HepG2 (cell line): ENCODE results near the gene SIRT7. TPM values are rescaled to one million over a fixed set of nuclear protein-coding genes. Genes with fewer than 3 reads are reported as not detected.

Source experiments
- EZH2 ChIP-seq: conservative IDR thresholded peaks from 2 replicates; pipeline ENCODE4 v1.6.1; 2012; ENCODE audit warnings: mild to moderate bottlenecking, low read depth, low read length, moderate library complexity
- FLYWCH1 ChIP-seq: sonication (generic); formaldehyde crosslinking; IDR thresholded peaks from 2 replicates; pipeline ENCODE4 v1.8.1; 2023; ENCODE audit warnings: mild to moderate bottlenecking, missing genetic modification reagents
- ISX ChIP-seq: sonication (generic); formaldehyde crosslinking; conservative IDR thresholded peaks from 2 replicates; pipeline ENCODE4 v1.5.0; 2020; ENCODE audit warnings: missing genetic modification reagents
- KMT2B ChIP-seq: IDR thresholded peaks from 2 replicates; pipeline ENCODE4 v1.6.1; 2016; ENCODE audit warnings: missing genetic modification reagents, missing compliant biosample characterization
- NR1H2 ChIP-seq: sonication (generic); formaldehyde crosslinking; IDR thresholded peaks from 2 replicates; pipeline ENCODE4 v1.8.1; 2022; ENCODE audit warnings: low read depth, missing genetic modification reagents, borderline replicate concordance
- PCBP1 ChIP-seq: fragments of 200-400 bp; formaldehyde crosslinking; IDR thresholded peaks from 2 replicates; pipeline ENCODE4 v1.6.1; 2017; ENCODE audit warnings: mild to moderate bottlenecking, low read depth, low read length, borderline replicate concordance
- POLR2AphosphoS2 ChIP-seq: IDR thresholded peaks from 2 replicates; pipeline ENCODE4 v1.6.1; 2011; ENCODE audit warnings: low read depth, low read length, improper control_type of control experiment
- ZBTB38 ChIP-seq: sonication (generic); formaldehyde crosslinking; IDR thresholded peaks from 2 replicates; pipeline ENCODE4 v1.5.1; 2020; ENCODE audit warnings: mild to moderate bottlenecking, missing genetic modification reagents
- ZNF446 ChIP-seq: sonication (generic); formaldehyde crosslinking; IDR thresholded peaks from 2 replicates; pipeline ENCODE4 v1.5.0; 2020; ENCODE audit warnings: mild to moderate bottlenecking, missing genetic modification reagents
- ZNF564 ChIP-seq: sonication (generic); formaldehyde crosslinking; IDR thresholded peaks from 2 replicates; pipeline ENCODE4 v1.8.1; 2023; ENCODE audit warnings: mild to moderate bottlenecking, missing genetic modification reagents
- polyA plus RNA-seq, 8 experiments: library from polyadenylated mRNA; depleted of rRNA in 3 of 8; stranded (reverse) in 7 of 8; unstranded in 1 of 8; fragments of >200 nt; fragmentation: Illumina TruSeq in 4 of 8; extraction: Trizol in 4 of 8; gene quantifications; 2 replicates each; pipeline versions ENCODE4 v1.2.1 to v1.2.3, GENCODE V29; 2011 to 2016; ENCODE audit warnings: low read depth in 4 of 8, missing spikeins in 1 of 8, mixed read lengths in 1 of 8; ENCODE audit not compliant: insufficient read depth in 1 of 8
- total RNA-seq, 5 experiments: library from RNA; depleted of rRNA; stranded (reverse); fragments of >200 nt; fragmentation: Illumina TruSeq; extraction: Trizol; gene quantifications; 2 replicates each; pipeline ENCODE4 v1.2.3, GENCODE V29; 2016; ENCODE audit warnings: low read depth in 1 of 5
- TF ChIP-seq, protein P1 (sequence below): sonication (generic); formaldehyde crosslinking; IDR thresholded peaks from 2 replicates; pipeline ENCODE4 v1.5.1; 2020; ENCODE audit warnings: missing genetic modification reagents, mild to moderate bottlenecking, borderline replicate concordance
- TF ChIP-seq, protein P2 (sequence below): sonication (generic); formaldehyde crosslinking; IDR thresholded peaks from 2 replicates; pipeline ENCODE4 v1.5.0; 2020; ENCODE audit warnings: mild to moderate bottlenecking, missing genetic modification reagents
- TF ChIP-seq, protein P3 (sequence below): sonication (generic); formaldehyde crosslinking; IDR thresholded peaks from 2 replicates; pipeline ENCODE4 v1.5.0; 2020; ENCODE audit warnings: mild to moderate bottlenecking, low read depth, missing genetic modification reagents, borderline replicate concordance
- TF ChIP-seq, protein P4 (sequence below): sonication (generic); formaldehyde crosslinking; IDR thresholded peaks from 2 replicates; pipeline ENCODE4 v1.8.1; 2022; ENCODE audit warnings: mild to moderate bottlenecking, missing genetic modification reagents
- TF ChIP-seq, protein P5 (sequence below): sonication (generic); formaldehyde crosslinking; conservative IDR thresholded peaks from 2 replicates; pipeline ENCODE4 v1.4.0; 2020; ENCODE audit warnings: mild to moderate bottlenecking, missing genetic modification reagents, moderate library complexity
- TF ChIP-seq, protein P6 (sequence below): sonication (generic); formaldehyde crosslinking; conservative IDR thresholded peaks from 2 replicates; pipeline ENCODE4 v1.5.0; 2020; ENCODE audit warnings: missing genetic modification reagents
- TF ChIP-seq, protein P7 (sequence below): IDR thresholded peaks from 2 replicates; pipeline ENCODE4 v1.6.1; 2016; ENCODE audit warnings: missing genetic modification reagents, missing compliant biosample characterization

SIRT7 gene
- total and polyA plus RNA-seq, 2 of the 13 experiments (the other 11 are each of a cell fraction or from before 2014, with no cell fraction given), result 8.3 to 24.8 TPM

DNA sequence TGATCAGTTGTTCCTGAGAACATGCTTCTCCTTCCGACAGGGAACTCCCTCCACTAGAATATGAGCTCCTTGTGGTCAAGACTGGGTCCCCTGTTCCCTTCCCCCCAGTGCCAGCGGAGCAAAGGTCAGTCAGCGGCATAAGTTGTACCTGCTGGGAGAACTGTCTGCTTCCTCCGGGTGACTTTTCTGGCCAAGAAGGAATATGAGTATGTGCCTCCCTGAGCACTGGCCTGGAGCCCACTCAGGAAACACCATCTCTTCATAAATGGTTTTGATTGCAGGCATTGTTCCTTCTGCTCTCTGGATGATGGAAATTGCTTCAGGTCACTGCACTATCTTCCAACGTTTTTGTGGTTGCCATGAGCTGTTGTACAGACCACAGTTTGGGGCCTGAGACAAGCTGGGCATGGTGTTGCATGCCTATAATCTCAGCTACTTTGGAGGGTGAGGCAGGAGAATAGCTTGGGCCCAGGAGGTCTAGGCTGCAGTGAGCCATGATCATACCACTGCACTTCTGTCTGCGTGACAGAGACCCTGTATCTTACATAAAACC is 54.8 kb downstream of the SIRT7 start (continued):
- TF ChIP-seq, protein P1, sequence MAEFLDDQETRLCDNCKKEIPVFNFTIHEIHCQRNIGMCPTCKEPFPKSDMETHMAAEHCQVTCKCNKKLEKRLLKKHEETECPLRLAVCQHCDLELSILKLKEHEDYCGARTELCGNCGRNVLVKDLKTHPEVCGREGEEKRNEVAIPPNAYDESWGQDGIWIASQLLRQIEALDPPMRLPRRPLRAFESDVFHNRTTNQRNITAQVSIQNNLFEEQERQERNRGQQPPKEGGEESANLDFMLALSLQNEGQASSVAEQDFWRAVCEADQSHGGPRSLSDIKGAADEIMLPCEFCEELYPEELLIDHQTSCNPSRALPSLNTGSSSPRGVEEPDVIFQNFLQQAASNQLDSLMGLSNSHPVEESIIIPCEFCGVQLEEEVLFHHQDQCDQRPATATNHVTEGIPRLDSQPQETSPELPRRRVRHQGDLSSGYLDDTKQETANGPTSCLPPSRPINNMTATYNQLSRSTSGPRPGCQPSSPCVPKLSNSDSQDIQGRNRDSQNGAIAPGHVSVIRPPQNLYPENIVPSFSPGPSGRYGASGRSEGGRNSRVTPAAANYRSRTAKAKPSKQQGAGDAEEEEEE (CRISPR knock-in tag), result no peak
- TF ChIP-seq ZNF564 (CRISPR knock-in tag), result no peak
- TF ChIP-seq, protein P2, sequence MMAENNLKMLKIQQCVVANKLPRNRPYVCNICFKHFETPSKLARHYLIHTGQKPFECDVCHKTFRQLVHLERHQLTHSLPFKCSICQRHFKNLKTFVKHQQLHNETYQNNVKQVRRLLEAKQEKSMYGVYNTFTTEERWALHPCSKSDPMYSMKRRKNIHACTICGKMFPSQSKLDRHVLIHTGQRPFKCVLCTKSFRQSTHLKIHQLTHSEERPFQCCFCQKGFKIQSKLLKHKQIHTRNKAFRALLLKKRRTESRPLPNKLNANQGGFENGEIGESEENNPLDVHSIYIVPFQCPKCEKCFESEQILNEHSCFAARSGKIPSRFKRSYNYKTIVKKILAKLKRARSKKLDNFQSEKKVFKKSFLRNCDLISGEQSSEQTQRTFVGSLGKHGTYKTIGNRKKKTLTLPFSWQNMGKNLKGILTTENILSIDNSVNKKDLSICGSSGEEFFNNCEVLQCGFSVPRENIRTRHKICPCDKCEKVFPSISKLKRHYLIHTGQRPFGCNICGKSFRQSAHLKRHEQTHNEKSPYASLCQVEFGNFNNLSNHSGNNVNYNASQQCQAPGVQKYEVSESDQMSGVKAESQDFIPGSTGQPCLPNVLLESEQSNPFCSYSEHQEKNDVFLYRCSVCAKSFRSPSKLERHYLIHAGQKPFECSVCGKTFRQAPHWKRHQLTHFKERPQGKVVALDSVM (CRISPR knock-in tag), result no peak
- TF ChIP-seq, protein P3, sequence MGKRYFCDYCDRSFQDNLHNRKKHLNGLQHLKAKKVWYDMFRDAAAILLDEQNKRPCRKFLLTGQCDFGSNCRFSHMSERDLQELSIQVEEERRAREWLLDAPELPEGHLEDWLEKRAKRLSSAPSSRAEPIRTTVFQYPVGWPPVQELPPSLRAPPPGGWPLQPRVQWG, result no peak
- TF ChIP-seq ISX, result no peak
- peak; percentile 73; the same call in 1 of the 2 replicates for TF ChIP-seq ZBTB38 (CRISPR knock-in tag)
- no peak for TF ChIP-seq EZH2
- TF ChIP-seq, protein P4, sequence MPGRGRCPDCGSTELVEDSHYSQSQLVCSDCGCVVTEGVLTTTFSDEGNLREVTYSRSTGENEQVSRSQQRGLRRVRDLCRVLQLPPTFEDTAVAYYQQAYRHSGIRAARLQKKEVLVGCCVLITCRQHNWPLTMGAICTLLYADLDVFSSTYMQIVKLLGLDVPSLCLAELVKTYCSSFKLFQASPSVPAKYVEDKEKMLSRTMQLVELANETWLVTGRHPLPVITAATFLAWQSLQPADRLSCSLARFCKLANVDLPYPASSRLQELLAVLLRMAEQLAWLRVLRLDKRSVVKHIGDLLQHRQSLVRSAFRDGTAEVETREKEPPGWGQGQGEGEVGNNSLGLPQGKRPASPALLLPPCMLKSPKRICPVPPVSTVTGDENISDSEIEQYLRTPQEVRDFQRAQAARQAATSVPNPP, result no peak
- TF ChIP-seq POLR2AphosphoS2, result 0 out of 2 replicates have a peak, but pooled peaks have one; percentile 3
- no peak for TF ChIP-seq FLYWCH1 (CRISPR knock-in tag)
- TF ChIP-seq KMT2B (CRISPR knock-in tag), result no peak
- TF ChIP-seq, protein P5, sequence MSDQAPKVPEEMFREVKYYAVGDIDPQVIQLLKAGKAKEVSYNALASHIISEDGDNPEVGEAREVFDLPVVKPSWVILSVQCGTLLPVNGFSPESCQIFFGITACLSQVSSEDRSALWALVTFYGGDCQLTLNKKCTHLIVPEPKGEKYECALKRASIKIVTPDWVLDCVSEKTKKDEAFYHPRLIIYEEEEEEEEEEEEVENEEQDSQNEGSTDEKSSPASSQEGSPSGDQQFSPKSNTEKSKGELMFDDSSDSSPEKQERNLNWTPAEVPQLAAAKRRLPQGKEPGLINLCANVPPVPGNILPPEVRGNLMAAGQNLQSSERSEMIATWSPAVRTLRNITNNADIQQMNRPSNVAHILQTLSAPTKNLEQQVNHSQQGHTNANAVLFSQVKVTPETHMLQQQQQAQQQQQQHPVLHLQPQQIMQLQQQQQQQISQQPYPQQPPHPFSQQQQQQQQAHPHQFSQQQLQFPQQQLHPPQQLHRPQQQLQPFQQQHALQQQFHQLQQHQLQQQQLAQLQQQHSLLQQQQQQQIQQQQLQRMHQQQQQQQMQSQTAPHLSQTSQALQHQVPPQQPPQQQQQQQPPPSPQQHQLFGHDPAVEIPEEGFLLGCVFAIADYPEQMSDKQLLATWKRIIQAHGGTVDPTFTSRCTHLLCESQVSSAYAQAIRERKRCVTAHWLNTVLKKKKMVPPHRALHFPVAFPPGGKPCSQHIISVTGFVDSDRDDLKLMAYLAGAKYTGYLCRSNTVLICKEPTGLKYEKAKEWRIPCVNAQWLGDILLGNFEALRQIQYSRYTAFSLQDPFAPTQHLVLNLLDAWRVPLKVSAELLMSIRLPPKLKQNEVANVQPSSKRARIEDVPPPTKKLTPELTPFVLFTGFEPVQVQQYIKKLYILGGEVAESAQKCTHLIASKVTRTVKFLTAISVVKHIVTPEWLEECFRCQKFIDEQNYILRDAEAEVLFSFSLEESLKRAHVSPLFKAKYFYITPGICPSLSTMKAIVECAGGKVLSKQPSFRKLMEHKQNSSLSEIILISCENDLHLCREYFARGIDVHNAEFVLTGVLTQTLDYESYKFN (CRISPR knock-in tag), result peak; percentile 44
- TF ChIP-seq, protein P6, sequence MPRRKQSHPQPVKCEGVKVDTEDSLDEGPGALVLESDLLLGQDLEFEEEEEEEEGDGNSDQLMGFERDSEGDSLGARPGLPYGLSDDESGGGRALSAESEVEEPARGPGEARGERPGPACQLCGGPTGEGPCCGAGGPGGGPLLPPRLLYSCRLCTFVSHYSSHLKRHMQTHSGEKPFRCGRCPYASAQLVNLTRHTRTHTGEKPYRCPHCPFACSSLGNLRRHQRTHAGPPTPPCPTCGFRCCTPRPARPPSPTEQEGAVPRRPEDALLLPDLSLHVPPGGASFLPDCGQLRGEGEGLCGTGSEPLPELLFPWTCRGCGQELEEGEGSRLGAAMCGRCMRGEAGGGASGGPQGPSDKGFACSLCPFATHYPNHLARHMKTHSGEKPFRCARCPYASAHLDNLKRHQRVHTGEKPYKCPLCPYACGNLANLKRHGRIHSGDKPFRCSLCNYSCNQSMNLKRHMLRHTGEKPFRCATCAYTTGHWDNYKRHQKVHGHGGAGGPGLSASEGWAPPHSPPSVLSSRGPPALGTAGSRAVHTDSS (CRISPR knock-in tag), result no peak
- peak; percentile 67; the same call in 1 of the 2 replicates for TF ChIP-seq ZNF446 (CRISPR knock-in tag)
- no peak for TF ChIP-seq PCBP1
- no peak for TF ChIP-seq NR1H2 (CRISPR knock-in tag)
- TF ChIP-seq, protein P7, sequence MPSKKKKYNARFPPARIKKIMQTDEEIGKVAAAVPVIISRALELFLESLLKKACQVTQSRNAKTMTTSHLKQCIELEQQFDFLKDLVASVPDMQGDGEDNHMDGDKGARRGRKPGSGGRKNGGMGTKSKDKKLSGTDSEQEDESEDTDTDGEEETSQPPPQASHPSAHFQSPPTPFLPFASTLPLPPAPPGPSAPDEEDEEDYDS (CRISPR knock-in tag), result no peak
